Upper lobe of left lung (tissue), 4 donors: ENCODE results near the gene ZNF443.

Experiments
- CTCF ChIP-seq, 6 experiments: fragments of 450-650 bp in 4 of 6; fragments of 200-600 bp in 2 of 6; sonication (generic) in 2 of 6; IDR thresholded peaks; one replicate each; pipeline ENCODE4 v1.5.1; 2016 to 2019; ENCODE audit warnings: antibody characterized with exemption in 6 of 6
- POLR2AphosphoS5 ChIP-seq, 2 donors: sonication (generic); formaldehyde crosslinking; IDR thresholded peaks; one replicate each; pipeline ENCODE4 v1.5.1; 2017; ENCODE audit warnings: antibody characterized with exemption in 2 of 2

- no peak for TF ChIP-seq POLR2AphosphoS5 (IDR thresholded peaks at IDR 0.05)
- TF ChIP-seq CTCF (IDR thresholded peaks at IDR 0.05): no peak
These were observed 12.7 kb upstream of the ZNF443 start for GRCh38 chr19:12453495-12453894.
